ENCODE data around the gene FBRS. TPM values are rescaled to one million over a fixed set of nuclear protein-coding genes. Genes with fewer than 3 reads are reported as not detected.
"Not testable (repeated sequence)": the region's sequence is repeated elsewhere in the genome, so short reads cannot be mapped to it uniquely, and the experiment has no call there.

Gene FBRS
- total RNA-seq, 1 donor from 2014 or later = 25.1 TPM

GRCh38 chr16:30663820-30664219 lies 5.6 kb downstream of the FBRS start:
- DNase-seq (ENCODE audit: low read depth) = peak; percentile 41

DNA sequence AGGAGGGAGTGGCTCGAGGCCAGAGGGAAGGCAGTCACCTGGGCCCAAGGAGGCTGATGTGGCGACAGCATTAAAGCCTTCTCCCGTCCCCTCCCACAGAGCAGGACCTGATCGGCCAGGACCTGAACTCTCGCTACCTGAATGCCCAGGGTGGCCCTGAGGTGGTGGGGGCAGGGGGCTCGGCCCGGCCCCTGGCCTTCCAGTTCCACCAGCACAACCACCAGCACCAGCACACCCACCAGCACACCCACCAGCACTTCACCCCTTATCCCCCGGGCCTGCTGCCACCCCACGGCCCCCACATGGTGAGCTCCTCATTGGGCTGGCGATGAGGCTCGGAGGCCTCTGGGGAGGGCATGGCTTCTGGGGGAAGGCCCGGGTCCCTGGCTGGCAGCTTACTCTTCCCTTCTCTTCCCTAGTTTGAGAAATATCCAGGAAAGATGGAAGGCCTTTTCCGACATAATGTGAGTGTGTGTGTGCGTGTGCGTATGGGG lies 6.4 kb downstream of the FBRS start:
- DNase-seq (ENCODE audit: low read depth) = no peak

GRCh38 chr16:30665155-30665829 lies 7.1 kb downstream of the FBRS start:
- no peak for DNase-seq (ENCODE audit: low read depth)

DNA sequence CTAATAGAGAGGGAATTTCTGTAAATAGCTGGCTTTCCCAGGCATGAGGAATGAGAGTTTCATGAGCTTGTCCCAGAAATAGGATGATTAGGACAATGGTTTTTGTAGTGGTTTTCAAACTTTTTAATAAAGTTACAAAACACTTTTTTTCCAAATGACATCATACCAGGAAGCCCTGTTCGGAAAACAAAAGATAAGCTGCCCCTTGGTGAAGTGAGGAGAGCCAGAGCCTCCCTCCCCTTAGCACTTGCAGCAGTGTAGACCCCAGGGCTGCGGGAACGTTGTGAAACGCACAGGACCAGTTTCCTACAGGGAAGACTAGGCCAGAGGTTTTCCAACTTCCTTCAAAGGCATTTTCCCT lies 7.6 kb downstream of the FBRS start:
- DNase-seq (ENCODE audit: low read depth) = no peak

GRCh38 chr16:30666681-30667080 lies 8.4 kb downstream of the FBRS start:
- DNase-seq (ENCODE audit: low read depth) = no peak

GRCh38 chr16:30667361-30667905 lies 9.2 kb downstream of the FBRS start:
- DNase-seq (ENCODE audit: low read depth) = no peak

DNA sequence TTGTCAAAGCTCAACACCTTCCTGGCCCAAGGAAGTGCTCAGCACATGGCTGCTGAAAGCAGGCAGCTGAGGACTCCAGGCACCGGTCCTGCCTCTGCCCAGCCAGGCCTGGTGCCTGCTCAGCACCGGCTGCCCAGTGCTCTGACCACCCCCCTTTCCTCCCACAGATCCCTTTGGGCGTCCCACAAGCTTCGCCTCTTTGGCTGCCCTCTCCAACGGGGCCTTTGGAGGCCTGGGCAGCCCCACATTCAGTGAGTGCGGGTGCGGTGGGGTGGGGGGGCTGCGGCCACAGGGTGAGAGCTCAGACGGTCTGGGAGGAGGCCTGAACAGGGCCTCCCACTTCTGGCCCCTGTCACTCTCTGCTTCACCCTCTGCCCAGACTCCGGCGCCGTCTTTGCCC lies 10.2 kb downstream of the FBRS start:
- DNase-seq (ENCODE audit: low read depth) = no peak

DNA sequence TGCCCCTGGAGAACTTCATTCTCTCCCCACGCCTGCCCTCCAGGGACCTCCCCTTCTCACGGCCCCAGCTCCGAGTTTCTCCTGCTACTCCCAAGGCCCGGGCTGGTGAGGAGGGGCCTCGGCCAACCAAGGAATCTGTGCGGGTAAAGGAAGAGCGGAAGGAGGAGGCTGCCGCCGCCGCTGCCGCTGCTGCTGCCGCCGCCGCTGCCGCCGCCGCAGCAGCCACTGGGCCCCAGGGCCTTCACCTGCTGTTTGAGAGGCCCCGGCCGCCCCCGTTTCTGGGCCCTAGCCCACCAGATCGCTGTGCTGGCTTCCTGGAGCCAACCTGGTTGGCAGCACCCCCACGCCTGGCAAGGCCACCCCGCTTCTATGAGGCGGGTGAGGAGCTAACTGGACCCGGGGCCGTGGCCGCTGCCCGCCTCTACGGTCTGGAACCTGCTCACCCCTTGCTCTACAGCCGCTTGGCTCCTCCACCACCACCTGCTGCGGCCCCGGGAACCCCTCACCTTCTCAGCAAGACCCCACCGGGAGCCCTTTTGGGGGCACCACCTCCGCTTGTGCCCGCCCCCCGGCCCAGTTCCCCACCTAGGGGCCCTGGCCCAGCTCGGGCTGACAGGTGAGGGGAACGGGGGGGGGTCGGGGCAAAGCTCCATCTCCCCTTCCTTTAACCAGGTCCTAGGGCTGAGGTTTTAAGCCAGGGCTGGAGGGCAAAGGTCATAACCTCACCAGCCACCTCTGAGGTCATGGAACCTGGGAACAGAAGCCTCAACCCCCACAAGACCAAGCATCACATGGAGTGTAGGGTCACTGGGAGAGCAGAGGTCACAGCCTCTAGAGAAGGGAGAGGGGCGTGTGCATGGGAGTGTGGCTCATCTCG lies 11.0 kb downstream of the FBRS start:
- DNase-seq (ENCODE audit: low read depth) = no peak

GRCh38 chr16:30669903-30670824 lies 11.9 kb downstream of the FBRS start:
- no peak for DNase-seq (ENCODE audit: low read depth)

GRCh38 chr16:30675143-30675542 lies 16.9 kb downstream of the FBRS start:
- DNase-seq (ENCODE audit: low read depth) = no peak

DNA sequence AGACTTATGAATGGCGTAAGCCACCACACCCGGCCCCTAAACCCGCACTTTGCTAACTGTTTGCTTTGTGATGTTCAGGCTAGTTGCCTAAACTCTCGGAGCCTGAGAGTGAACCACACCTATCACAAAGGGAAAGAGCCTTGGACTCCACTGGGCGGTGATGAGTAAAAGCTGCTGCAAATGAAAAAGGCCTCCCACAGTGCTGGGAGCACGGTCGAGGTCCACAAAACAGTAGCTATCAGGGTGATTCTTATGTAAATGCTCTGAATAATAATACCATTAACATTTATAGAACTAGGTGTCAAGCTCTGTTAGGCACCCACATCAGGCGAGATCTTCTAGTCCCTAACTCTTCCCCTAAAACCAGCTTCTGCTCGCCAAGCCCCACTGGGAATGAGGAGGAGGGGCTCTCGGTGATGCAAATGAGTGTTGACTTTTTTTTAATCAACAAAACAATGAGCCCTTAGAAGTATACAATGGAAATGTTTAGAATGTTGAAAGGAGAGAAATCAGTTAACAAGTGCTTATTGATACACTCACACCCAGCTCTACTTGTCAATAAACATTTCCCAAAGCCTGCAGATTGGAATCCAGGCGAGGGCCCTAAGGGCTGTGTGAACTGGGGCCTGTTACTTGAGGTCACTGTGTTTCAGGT lies 19.8 kb downstream of the FBRS start:
- DNase-seq (ENCODE audit: low read depth) = no peak

DNA sequence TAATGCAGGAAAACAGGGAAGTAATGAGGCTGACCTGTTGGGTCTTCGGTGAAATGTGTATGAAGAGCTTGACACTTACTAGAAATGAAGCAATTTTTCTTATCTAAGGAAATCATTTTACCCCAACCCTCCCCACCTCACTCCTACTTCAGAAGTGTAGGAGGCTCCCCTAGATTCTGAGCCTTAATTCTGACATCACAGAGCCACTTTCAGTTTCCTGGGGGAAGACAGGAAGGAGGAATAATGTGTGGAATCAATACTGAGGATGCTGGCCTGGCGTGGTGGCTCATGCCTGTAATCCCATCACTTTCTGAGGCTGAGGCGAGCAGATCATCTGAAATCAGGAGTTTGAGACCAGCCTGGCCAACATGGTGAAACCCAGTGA lies 20.3 kb downstream of the FBRS start:
- DNase-seq (ENCODE audit: low read depth) = no peak

- DNase-seq (ENCODE audit: low read depth) = no peak
These were observed 22.1 kb downstream of the FBRS start for GRCh38 chr16:30680326-30680725.

- DNase-seq (ENCODE audit: low read depth) = no peak
These were observed 30.5 kb downstream of the FBRS start for GRCh38 chr16:30688701-30689100.

- DNase-seq (ENCODE audit: low read depth) = no peak
These were observed 33.7 kb downstream of the FBRS start for GRCh38 chr16:30691907-30692306.

DNA sequence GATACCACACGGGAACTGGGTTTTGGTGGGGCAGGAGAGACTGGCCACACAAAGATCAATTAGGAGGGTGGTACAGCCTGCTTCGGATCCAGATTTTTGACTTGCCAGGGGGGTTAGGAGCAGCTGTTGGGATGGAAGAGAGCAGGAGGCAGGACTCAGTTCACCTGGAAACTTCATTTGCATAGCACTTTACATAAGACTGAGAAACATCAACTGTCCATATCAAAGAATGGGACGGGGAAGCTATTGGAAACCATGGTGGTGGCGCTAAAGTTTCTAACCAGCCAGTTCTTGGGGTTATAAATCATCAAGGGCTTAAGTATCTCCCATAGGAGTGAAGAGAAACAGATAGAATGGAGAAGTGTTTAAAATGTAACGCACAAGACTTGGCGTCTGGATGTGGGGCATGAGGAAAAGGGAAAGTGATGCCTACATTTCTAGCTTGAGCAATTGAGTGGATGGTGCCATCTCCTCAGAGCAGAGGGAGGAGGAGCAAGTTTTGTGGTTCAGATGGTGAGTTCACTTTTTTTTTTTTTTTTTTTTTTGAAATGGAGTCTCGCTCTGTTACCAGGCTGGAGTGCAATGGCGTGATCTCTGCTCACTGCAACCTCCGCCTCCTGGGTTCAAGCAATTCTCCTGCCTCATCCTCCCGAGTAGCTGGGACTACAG lies 34.3 kb downstream of the FBRS start:
- no peak for DNase-seq (ENCODE audit: low read depth)

GRCh38 chr16:30694926-30695693 lies 36.9 kb downstream of the FBRS start:
- no peak for DNase-seq (ENCODE audit: low read depth)

DNA sequence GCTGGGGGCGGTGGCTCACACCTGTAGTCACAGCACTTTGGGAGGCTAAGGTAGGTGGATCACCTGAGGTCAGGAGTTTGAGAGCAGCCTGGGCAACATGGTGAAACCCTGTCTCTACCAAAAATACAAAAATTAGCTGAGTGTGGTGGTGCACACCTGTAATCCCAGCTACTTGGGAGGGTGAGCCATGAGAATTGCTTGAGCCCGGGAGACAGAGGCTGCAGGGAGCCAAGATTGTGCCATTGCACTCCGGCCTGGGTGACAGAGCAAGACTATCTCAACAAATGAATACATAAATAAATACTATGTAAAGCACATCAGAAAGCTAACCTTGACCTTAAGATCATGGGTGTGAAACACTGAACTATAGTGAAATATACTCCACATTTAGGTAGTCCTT lies 38.4 kb downstream of the FBRS start:
- not testable (repeated sequence) for DNase-seq (ENCODE audit: low read depth)

Data from myocyte (in vitro differentiated cells).